ENCODE measurements around the gene PARG. TPM values are rescaled to one million over a fixed set of nuclear protein-coding genes. Genes with fewer than 3 reads are reported as not detected.
"Not testable (repeated sequence)": the region's sequence is repeated elsewhere in the genome, so short reads cannot be mapped to it uniquely, and the experiment has no call there.

PARG gene
- 23.6 TPM for total RNA-seq

DNA sequence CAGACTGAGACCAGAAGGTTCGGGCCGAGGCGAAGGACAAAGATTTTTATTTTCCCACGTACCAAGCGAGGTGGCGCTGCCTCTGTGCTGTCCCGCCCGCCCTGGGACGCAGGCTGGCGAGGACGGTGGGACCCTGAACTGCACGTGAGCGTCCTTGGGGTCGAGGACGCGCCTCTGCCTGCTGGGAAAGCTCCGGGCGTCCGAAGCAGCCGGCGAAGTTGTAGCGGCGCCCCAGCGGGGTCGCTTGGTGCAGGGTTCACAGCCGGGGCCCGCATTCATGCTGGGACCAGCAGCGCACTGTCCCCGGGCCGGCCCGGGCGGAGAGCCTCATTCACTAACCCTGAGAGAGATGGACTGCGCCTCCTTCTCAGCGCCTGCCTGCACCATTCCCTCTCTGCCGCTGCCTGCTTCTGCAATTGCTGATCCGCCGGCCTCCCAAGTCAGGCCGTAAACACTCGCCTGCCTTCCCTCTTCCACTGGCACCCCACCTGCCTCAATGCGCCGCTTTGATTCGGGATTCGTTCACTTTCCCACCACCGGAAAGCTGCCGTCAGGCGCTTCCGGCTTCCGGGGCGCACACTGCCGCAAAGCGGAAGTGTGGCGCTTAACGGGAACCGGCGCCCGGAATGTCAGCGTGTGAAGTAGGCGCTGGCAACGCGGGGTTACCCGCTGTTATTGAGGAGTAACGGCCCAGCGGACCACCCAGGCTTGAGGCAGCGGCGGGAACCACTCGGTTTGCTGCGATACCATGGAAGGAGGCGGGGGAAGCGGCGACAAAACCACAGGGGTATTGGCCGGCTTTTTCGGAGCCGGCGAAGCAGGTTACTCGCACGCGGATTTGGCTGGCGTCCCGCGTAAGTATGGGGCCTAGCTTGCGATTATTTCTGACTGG is at the start of gene PARG, which contains the start of gene TIMM23B:
PARG (minus strand) TSS at position 581 of the 892 bp plus-strand sequence; CDS start at position 279, 302 bp downstream.
TIMM23B (plus strand) TSS at position 607 of the 892 bp plus-strand sequence; CDS start at position 749, 142 bp downstream.
- Histone ChIP-seq H3K27ac (peak within 1 kb of the TSS; percentile 38), H3K4me1 (peaks cover 27% of the 10 kb centered on the region), H3K4me3 (peak within 1 kb of the TSS; percentile 66 to 97)
- DNase-seq (ENCODE audit: extremely low spot score in 2 of 2); H3K9me3 ChIP-seq; intact Hi-C loops (cut with DNase I); H3K27me3 ChIP-seq; H3K36me3 ChIP-seq: not testable (repeated sequence)
- peak; percentile 54 to 83 for TF ChIP-seq POLR2AphosphoS5 (IDR thresholded peaks at IDR 0.05; ENCODE audit: insufficient read depth in 1 of 2, low read depth in 1 of 2)

DNA sequence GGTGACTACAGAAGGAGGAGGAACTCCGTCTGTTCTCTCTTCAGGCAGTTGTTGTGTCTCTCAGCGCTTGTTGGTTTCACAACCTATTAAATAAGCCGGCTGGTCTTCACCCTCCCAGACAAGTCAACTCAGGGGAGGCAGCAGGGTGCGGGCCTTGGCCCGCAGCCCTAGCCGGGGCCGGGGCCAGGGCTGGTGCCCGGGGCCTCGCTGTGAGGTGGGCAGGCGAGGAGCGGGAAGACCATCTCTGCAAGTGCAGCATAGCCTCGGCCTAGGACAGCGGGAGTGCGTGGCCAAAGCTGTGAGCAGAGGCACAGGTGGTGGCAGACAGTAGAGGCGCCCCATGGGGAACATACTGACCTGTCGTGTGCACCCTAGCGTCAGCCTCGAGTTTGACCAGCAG is 46.5 kb upstream of the PARG start, which contains the start of gene AGAP6:
AGAP6 (plus strand) TSS at position 31 of the 400 bp plus-strand sequence; CDS start at position 341, 310 bp downstream.
- H3K4me1 ChIP-seq; intact Hi-C loops (cut with DNase I); H3K9me3 ChIP-seq; H3K4me3 ChIP-seq; H3K27me3 ChIP-seq; DNase-seq (ENCODE audit: extremely low spot score in 2 of 2); H3K27ac ChIP-seq; H3K36me3 ChIP-seq: not testable (repeated sequence)

DNA sequence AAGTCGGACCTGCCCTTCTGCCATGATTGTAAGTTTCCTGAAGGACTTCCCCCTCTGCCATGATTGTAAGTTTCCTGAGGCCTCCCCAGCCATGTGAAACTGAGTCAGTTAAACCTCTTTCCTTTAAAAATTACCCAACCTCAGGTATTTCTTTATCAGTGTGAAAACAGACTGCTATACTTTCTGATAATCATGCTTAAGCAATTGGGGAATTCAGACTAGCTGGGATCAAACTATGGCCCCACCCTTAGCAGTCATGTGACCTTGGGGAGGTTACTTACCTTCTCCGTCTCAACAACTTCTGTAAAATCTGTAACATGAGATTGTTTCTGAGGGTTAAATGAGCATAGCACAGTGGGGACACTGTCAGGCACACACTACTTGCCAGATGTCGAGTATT is 45.4 kb upstream of the PARG start:
- H3K4me3 ChIP-seq; H3K9me3 ChIP-seq; H3K27me3 ChIP-seq; H3K4me1 ChIP-seq; H3K27ac ChIP-seq; intact Hi-C loops (cut with DNase I); DNase-seq (ENCODE audit: extremely low spot score in 2 of 2); H3K36me3 ChIP-seq: not testable (repeated sequence)

DNA sequence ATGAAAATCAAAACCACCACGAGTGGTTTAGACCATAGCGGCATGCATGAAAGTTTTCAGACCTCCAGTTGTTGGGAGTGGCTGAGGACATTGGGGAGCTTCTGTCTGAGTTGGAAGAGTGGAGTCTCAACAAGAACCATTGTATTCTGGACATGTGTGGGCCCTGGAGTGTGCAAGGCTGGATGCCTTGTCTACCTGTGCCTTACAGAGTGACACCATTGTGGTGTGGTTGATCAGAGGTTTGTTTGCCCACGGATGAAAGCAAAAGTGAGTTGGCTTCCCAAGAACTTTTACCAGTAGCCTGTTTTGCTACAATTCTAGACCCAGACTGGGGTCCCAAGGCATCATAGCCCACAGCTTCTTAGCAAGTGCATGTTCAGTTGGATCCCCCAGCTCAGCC is 35.9 kb upstream of the PARG start:
- H3K27me3 ChIP-seq; H3K4me3 ChIP-seq; H3K36me3 ChIP-seq; DNase-seq (ENCODE audit: extremely low spot score in 2 of 2); H3K4me1 ChIP-seq; H3K9me3 ChIP-seq; H3K27ac ChIP-seq; intact Hi-C loops (cut with DNase I): not testable (repeated sequence)

DNA sequence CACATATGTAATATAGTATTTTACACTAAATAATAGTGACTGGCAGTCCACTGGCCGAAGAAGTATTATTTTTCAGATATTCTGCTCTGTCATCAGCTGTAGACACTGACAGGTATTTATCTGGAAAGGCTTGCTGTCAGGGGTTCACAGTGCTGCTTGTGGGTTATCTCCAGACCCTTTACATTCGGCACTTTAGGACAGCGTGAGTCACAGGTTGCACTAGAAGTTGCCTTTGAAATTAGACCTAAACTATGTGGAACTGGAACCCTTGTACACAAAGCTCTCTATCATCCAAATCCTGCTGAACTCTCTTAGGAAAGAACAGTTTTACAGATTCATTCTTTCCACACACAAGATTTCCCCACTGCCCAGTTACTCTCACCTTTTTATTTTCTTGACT is 30.3 kb upstream of the PARG start:
- H3K27ac ChIP-seq; DNase-seq (ENCODE audit: extremely low spot score in 2 of 2); H3K4me3 ChIP-seq; H3K27me3 ChIP-seq; H3K9me3 ChIP-seq; H3K4me1 ChIP-seq; intact Hi-C loops (cut with DNase I); H3K36me3 ChIP-seq: not testable (repeated sequence)

DNA sequence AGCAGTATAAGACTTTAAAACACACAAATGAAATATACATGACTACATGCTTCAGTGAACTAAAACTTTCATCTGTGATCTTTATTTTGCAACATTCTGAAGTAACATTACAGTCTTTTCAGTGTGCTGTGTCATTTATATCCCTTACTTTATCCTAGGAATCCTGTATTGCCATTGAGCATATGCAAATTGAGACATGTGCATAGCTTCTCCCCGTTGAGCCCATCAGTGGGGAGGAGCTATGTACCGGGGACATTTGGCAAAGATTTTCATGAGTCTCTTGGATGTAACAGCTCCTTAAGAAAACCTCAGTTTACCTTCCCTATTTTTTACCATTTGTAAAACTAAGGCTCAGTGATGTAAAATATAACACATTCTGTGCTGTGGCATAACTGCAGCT is 29.6 kb upstream of the PARG start:
- H3K27me3 ChIP-seq; H3K9me3 ChIP-seq; H3K4me1 ChIP-seq; H3K27ac ChIP-seq; H3K4me3 ChIP-seq; intact Hi-C loops (cut with DNase I); DNase-seq (ENCODE audit: extremely low spot score in 2 of 2); H3K36me3 ChIP-seq: not testable (repeated sequence)

DNA sequence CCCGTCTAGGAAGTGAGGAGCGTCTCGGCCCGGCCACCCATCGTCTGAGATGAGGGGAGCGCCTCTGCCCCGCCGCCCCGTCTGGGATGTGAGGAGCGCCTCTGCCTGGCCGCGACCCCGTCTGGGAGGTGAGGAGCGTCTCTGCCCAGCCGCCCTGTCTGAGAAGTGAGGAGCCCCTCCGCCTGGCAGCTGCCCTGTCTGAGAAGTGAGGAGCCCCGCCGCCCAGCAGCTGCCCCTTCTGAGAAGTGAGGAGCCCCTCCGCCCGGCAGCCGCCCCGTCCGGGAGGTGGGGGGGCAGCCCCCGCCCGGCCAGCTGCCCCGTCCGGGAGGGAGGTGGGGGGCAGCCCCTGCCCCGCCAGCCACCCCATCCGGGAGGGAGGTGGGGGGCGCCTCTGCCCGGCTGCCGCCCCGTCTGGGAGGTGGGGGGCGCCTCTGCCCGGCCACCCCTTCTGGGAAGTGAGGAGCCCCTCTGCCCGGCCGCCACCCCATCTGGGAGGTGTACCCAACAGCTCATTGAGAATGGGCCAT is 28.6 kb upstream of the PARG start:
- DNase-seq (ENCODE audit: extremely low spot score in 2 of 2); H3K9me3 ChIP-seq; H3K27me3 ChIP-seq; H3K36me3 ChIP-seq; H3K27ac ChIP-seq; H3K4me1 ChIP-seq; H3K4me3 ChIP-seq; intact Hi-C loops (cut with DNase I): not testable (repeated sequence)

DNA sequence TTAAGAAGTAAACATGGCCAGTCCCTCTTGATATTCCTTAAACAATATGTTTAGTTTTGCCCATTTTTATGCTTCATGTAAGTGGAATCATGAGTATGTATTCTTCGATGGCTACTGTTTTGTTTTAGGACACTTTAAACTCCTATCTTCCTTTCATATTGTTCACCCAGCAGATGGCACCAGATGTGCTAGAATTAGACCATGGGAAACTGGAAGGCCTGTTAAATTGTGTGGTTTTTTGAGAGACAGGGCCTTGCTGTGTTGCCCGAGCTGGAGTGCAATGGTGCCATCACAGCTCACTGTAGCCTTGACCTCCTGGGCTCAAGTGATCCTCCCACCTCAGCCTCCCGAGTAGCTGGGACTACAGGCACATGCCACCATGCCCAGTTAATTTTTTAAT is 11.3 kb upstream of the PARG start:
- H3K27me3 ChIP-seq; DNase-seq (ENCODE audit: extremely low spot score in 2 of 2); H3K9me3 ChIP-seq; H3K27ac ChIP-seq; H3K36me3 ChIP-seq; H3K4me1 ChIP-seq; H3K4me3 ChIP-seq; intact Hi-C loops (cut with DNase I): not testable (repeated sequence)

DNA sequence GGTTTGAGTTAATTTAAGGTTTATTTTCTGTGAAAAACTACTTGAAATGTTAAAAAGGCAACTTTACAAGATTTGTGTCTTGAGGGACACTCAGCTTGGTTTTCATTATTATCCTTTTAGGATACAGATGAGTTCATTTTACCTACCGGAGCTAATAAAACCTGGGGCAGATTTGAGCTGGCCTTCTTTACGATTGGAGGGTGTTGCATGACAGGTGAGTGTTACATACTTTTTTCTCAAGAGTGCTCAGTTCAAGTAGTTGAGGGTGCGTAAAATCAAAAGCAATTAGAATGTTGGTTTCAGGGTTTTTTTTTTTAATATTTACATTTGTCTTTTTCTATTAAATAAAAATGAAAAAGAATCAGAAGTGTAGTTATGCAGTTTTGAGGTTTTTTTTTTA is 10.2 kb upstream of the PARG start:
- H3K9me3 ChIP-seq; DNase-seq (ENCODE audit: extremely low spot score in 2 of 2); H3K4me3 ChIP-seq; intact Hi-C loops (cut with DNase I); H3K27ac ChIP-seq; H3K36me3 ChIP-seq; H3K4me1 ChIP-seq; H3K27me3 ChIP-seq: not testable (repeated sequence)

DNA sequence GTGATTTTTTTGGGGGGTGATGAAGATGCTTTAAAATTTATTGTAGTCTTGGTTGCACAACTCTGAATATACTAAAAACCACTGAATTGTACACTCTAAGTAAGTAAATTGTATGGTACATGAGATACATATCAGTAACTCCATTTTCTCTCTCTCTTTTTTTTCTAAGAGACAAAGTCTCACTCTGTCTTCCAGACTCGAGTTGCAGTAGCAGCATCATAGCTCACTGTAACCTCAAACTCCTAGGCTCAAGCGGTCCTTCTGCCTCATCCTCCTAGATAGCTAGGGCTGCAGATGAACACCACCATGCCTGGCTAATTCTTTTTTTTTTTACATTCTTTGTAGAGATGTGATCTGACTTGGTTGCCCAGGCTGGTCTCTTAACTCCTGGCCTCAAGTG is 6.9 kb upstream of the PARG start:
- H3K4me3 ChIP-seq; H3K36me3 ChIP-seq; intact Hi-C loops (cut with DNase I); H3K27ac ChIP-seq; H3K27me3 ChIP-seq; H3K4me1 ChIP-seq; DNase-seq (ENCODE audit: extremely low spot score in 2 of 2); H3K9me3 ChIP-seq: not testable (repeated sequence)

DNA sequence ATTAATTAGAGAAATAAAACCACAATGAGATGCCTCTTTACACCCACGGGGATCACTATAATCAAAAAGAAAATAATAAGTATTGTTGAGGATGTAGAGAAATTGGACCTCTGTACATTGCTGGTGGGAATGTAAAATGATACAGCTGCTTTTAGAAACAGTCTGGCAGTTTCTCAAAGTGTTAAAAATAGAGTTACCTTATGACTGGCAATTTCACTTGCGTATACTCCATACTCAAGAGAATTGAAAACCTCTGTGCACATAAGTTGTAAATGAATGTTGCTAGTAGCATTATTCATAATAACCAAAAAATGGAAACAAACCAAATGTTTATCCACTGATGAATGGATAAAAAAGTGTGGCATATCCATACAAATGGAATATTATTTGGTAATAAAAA is 6.3 kb upstream of the PARG start:
- DNase-seq (ENCODE audit: extremely low spot score in 2 of 2); H3K9me3 ChIP-seq; H3K4me3 ChIP-seq; H3K27me3 ChIP-seq; H3K4me1 ChIP-seq; intact Hi-C loops (cut with DNase I); H3K36me3 ChIP-seq; H3K27ac ChIP-seq: not testable (repeated sequence)

DNA sequence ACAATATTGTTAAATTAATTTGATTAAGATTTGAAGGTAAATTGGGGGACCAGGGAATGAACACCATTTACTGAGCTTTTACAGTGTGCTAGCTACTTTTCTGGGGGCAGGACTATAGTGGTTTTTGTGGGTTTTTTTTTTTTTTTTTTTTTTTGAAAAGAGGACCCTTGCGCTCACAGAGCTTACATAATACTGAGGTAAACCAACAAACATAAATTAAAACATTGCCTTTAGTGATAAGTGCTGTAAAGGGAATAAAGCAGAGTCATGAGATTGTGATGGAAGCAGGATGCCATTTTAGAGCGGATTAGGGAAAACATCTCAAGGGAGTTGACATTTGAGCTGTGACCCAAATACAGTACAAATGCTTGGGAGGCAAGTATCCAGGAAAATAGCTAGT is 1.8 kb upstream of the PARG start:
- H3K36me3 ChIP-seq; H3K27me3 ChIP-seq; H3K27ac ChIP-seq; H3K9me3 ChIP-seq; intact Hi-C loops (cut with DNase I); DNase-seq (ENCODE audit: extremely low spot score in 2 of 2); H3K4me3 ChIP-seq: not testable (repeated sequence)
- peaks cover 27% of the 10 kb centered on the region for H3K4me1 ChIP-seq

DNA sequence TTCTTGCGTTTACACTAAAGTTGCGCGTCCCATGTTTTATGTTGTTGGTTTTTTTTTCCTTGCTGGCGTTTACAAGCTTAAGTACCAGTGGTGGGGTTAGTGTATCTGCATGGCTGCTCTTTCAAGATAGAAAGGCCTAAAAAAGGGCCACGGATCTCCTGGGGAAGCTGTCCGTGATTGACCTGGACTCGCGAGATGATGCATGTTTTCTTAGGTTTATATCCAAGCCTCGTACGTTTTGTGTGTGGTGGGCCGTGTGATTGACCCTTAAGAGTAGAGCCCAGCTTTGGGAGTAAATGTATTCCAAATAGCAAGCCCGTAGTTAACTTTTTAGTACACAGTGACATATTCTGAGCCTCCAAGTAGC is 495 bp upstream of the PARG start:
- H3K36me3 ChIP-seq; intact Hi-C loops (cut with DNase I); DNase-seq (ENCODE audit: extremely low spot score in 2 of 2); H3K27me3 ChIP-seq; H3K9me3 ChIP-seq: not testable (repeated sequence)
- H3K4me1 ChIP-seq, result peaks cover 27% of the 10 kb centered on the region
- peak overlapping the region; percentile 66 to 97 for H3K4me3 ChIP-seq
- H3K27ac ChIP-seq, result peak overlapping the region; percentile 38
